ENCODE measurements around the gene GPRIN3.

The GPRIN3 gene

DNA sequence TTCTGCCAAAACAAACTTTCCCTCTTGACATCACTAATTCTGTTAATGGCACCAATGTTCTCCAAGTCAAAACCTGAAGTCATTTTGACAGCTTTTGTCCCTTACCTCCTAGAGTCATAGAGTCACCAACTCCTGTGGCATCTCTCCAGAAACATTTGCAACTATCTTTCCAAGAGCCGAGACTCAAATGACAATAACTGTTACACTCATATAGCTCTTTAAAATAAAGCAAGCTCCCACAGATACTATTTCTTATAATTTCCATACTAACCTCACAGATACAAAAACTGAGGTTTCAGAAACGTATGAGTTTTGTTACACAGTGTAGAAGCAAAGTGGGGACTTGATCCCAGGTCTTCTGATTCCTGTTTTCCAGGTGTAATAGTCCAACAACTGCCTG lies 18.3 kb downstream of the GPRIN3 start:
- no peak for DNase-seq (ENCODE audit: low spot score)

DNA sequence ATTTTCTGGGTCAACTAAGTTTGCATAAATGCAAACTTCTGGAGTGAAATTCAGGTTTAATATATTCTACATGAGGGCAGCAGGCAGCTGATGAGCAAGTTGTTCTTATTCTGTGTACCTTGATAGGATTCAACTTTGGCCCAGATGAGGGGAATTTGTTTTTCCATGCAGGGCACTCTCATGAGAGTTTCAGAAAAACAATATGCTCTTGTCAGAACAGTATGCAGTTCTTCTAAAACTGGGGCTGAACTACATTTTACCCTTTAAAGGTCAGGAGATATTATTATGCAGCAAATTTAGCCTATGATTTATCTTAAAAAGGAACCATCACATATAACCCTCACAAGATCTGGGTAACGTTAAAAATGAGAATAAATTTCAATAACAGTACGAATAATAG lies 19.2 kb downstream of the GPRIN3 start:
- no peak for DNase-seq (ENCODE audit: low spot score)

DNA sequence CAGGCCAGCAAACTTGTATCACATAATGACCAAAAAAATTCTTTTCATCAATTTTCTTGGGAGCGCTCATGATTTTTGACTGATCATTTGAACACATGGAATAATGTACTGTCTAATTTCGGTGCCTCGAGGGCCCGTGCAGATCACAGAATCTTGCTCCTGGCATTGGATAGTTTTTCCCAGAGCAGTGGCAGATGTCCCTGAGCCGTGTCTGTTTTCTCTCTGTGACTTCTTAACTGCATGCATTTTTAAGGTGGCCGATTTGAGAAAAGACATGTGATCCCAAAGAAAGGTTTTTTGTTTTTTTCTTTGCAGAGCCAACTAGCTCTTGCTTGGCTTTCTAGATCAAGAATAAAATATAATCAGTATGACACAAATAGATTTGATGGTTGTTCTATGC lies 19.7 kb downstream of the GPRIN3 start:
- no peak for DNase-seq (ENCODE audit: low spot score)

DNA sequence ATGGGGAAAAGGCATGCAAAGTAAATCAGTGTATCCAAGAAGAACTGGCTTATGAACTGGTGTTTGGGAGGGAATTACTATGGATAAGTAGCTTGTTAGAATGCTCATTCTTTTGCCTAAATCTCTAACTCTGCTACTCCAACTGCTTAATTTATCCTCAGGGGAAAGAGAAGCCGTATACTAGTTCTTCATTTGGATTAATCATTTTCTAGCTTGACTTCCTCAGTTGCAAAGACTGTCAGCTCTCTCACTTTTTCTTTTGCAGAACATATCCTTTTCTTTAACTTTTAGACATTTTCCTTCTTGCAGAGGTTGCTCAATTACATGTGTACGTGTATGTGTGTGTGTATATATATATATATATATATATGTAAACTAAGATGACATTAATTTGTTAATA lies 21.9 kb downstream of the GPRIN3 start:
- DNase-seq (ENCODE audit: low spot score), result no peak

DNA sequence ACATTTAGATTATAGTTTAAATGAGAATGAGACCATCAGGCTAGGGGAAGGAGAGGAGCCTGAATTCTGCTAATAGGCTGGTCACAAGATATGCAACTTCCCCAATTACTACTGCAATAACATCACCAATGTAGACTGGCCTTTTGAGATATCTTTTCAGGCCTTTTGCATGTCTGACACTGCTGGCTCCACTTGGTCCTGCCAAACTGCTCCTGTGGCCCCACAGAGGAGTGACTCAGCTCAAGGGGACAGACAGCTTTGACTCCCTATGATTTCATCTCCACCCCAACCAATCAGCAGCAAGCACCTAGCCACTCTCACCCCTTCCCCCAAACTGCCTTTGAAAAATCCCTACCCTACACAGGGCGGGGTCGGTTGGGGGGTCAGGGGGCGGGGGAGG lies 22.8 kb downstream of the GPRIN3 start:
- DNase-seq (ENCODE audit: low spot score), result no peak

DNA sequence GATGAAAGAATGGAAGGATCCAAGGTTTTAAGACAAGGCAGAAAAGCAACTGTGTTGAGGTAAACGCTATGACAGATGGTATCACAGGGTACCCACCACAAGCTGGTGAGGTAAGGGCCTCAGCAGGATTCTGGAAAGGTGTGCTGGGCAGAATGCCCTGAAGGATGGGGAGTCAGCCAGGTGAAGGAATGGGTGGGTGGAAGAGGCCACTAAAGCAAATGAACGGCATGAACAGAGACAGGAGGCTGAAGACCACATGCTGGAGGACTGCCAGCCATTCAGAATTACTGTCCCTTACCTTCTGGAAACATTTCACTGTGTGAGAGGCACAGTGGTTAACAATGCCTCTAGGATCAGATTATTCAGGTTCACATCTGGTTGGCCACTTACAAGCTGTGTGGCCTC lies 23.6 kb downstream of the GPRIN3 start:
- DNase-seq (ENCODE audit: low spot score), result no peak

DNA sequence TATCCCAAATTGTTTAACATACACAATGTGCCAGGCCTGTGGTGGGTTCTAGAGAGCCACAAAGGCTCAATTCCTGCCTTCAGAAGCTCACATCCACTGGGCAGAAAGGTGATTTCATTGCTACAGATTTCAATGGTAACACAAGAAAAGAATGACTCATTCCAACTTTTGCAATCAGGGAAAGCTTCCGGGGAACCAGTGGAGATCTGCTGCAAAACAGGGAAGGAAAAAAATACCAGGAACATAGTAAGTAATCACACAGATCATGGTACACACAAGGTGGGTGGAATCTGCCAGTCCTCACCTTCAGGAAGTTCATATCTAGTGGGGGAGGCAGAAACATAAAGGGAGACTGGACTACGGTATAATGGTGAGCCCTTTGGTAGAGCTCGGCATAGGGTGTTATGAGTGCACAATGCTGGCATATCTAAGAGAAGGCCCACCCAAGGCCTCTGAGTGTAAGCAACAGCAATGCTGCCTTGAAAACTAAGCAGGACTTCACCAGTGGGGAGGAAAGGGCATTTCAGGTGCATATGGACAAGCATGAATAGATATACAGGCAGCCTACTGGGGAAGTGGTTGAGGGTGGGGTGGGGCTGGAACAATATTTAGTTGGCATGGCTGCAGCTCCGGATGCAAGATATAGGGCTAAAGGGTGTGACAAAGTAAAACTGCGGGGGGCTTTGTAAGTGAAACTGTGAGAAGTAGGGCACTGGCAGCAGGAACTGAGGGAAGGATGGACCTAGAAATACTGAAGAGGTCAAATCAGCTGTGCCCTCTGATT lies 24.2 kb downstream of the GPRIN3 start:
- no peak for DNase-seq (ENCODE audit: low spot score)

DNA sequence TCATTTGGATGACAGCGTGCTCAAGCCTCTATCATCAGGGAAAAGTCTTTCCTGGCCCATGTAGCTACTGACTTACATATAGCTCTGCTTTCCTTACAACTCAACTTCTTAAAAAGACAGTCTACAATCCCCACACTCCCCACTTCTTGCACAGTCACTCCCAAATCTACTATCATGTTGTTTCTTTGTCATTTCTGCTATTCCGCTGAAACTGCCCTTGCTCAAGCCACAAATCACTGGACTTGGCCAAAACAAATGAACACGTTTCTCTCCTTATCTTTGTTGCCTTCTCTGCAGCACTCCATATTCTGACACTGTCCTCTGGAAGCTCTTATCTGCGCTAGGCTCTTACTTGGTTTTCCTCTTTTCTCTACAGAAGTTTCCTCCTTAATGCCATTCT lies 28.2 kb downstream of the GPRIN3 start:
- no peak for DNase-seq (ENCODE audit: low spot score)

DNA sequence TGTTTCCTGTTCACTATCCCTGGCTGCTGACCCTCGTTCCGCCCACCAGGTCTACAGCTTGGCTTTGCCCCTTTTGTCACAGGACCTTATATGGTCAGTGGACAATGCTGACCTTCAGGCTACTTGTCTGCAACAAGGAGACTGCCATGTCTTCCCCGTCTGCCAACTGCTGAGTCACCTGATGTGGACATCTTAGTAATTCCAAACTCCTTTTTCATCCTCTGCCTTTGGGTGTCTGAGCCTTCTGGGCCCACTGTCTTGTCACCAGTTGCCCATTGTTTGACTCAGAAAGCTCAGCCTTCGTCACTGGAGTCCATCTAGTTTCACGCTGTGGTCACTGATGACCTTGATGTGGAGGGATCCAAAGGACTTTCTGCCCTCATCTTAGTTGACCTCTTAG lies 30.2 kb downstream of the GPRIN3 start:
- DNase-seq (ENCODE audit: low spot score), result no peak

DNA sequence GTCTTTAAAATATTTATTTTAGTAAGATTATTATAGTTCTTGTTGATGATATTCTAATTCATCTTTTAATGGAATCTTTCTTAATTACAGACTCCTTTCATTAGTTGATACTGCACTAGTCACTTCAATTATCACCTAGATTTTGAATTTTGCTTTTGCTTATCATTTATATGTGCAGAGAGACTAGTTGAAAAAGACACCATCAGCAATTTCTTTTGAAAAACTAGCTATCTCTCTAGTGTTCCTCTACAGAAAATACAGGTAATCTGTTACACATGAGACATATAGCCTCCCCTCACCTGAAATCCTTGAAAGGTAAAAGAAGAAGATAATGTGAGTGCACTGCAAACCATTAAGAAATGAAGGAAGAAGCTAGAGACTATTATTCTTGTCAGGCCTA lies 31.3 kb downstream of the GPRIN3 start:
- DNase-seq (ENCODE audit: low spot score), result no peak

DNA sequence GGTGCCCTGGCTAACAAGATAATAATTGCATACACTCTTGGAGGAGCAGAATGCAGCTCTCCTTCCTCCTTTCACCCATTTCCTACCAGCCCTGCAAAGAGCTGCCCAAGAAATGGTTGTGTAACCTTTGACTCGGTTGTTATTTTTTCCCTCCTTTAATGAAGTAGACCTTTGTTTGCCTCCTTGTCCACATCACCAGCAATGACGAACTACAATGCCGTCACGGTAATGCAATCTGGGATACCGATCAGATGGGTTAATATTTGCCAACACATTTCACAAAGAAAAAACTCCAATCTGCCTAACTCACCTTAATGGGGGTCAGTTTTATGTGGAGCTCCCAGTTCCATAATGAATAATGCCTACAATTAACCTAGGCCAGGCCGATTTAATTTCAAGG lies 32.0 kb downstream of the GPRIN3 start:
- no peak for DNase-seq (ENCODE audit: low spot score)

DNA sequence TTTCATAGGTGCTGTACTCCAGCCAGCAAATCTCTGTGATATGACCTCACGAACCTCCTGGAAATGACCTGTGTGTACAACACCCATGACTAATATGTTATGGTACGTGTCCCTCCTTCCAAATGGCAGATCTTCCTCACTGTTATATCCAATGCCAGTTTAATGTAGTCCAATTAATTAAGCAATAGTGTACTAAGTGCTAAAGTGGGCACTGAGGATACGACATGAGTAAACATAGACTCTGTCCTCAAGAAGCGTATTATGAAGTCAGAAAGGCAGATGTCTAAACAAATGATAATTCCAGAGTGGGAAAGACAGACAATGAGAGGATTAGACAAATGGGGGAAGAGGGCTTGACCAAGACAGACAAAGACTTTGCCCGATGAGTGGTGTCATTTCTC lies 33.9 kb downstream of the GPRIN3 start:
- DNase-seq (ENCODE audit: low spot score), result no peak

DNA sequence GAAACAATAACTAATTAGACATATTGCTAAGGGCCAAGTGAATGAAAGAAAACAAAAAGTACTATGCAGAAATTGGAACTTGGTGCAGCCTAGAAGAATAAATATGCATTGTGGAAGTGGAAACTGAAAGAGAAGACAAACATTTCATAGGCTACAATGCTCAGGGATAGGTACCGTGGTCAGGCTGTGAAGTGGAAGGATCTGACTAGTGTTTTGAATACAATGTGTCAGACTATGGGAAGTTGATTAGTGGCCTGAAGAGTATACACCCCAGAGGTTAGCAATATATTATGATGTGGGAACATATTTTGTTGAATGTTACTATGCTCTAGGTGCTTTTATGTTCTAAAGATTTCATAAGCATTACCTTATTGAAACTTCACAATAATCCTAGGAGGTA lies 36.8 kb downstream of the GPRIN3 start:
- no peak for DNase-seq (ENCODE audit: low spot score)

DNA sequence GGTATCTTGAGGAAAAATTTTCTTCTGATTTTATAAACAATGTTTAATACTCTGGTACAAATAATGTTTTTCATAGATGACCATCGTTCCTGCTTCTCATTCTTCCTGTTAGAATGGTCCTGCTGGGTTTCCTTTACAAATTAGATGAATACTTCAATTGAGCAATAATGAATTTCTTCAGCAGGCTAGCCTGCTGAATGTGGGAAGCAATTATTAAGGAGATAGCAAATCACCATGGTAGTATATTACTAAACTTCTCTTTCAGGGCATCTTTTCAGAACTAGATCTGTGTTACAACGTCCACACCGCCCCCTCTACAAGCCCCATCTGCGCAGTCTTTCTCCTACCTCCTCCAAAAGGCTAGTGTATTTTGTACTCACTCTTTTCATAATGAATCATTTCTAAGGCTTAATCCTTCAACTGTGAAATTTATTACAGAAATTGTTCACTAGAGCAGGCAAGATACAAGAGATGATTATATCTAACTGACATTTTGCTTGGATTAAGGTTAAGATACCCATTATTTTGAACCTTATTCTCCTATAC lies 38.4 kb downstream of the GPRIN3 start:
- DNase-seq (ENCODE audit: low spot score), result no peak

DNA sequence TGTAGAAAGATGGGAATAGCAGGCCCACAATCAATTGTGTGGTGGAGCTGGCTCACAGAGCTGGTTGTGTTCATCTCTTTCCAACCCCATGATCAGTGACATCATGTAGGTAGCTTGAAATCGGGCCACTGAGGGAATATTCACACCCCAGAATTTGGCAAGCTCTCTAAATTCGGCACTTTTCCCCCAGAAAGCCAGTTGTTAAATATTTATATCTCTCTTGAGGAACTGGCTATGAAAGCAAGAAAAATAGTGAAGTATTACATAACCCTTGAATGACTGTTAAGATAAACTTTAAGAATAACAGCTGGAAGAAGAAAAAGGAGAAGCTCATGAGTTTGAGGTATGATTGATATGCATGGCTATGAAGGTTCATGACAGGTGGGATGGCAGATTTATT lies 38.9 kb downstream of the GPRIN3 start:
- DNase-seq (ENCODE audit: low spot score), result no peak

DNA sequence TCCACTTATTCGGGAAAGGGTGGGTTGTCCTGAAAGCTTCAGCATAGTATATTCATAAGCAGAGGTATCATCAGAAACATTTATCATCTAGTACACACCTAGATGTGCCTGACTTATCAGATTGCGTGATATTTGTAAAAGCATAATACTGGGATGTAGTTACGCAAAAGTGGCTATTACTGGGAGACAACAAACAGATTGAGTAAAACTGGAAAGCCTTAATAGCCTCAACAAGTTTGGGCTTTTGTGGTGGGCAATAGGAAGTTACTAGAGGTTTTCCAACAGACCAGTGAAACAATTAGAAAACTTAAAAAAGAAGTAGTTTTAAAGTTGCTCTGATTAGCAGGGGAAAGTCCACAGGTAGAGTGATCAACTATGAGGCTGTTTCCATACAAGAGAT lies 39.8 kb downstream of the GPRIN3 start:
- DNase-seq (ENCODE audit: low spot score), result no peak

DNA sequence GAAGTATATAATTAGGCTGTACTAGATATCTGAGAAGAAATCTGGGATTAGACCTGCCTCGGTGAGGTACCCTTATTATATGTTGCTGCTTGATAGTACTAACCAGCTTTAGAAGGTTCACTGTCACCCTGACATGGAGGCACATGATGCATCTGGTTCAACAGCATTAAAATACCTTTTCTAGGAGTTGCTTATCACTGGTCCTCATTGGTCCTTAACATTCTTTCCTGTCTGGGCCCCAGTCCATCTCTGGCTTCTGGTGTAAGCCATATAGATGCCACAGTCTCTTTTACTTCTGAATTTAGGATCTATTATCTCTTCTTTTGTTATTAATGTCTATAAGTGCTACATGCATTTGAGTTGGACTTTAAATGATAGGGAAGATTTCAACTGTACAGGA lies 40.2 kb downstream of the GPRIN3 start:
- DNase-seq (ENCODE audit: low spot score), result no peak

DNA sequence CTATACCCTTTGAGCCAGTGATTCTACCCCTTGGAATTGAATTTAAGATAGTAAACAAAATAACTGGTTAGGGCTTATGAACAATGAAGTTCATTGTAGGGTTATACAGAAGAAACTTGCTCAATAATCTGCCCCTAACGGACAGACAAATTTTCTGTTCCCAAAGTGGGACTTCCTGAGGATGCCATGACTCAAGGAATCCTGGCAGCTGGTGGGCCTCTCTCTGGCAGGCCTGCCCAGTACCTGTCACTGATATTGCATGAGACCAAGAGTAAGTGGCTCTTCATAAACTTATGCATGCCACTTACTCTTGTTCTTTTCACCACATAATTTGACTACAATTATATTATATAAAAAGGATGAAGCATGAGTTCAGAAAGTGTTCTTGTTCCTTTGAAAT lies 41.5 kb downstream of the GPRIN3 start:
- peak; percentile 75 for DNase-seq (ENCODE audit: low spot score)

DNA sequence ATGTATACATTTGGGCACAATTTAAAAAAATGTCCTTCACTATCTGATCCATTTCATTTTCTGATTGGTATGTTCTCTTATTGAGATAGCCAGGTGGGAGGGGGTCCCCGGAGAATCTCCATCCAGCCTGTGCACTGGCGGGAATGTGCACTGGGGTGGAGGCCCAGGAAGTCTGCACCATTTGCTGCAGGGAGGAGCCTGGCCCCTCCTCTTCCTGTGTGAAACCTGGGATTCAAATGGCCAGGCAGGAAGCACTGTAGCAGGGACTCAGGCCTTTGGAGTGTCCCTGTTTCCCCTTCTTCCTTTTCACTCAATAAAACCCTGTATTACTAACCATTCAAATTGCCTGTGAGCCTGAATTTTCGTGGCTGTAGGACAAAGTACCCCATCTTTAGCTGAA lies 44.3 kb downstream of the GPRIN3 start:
- DNase-seq (ENCODE audit: low spot score), result no peak

DNA sequence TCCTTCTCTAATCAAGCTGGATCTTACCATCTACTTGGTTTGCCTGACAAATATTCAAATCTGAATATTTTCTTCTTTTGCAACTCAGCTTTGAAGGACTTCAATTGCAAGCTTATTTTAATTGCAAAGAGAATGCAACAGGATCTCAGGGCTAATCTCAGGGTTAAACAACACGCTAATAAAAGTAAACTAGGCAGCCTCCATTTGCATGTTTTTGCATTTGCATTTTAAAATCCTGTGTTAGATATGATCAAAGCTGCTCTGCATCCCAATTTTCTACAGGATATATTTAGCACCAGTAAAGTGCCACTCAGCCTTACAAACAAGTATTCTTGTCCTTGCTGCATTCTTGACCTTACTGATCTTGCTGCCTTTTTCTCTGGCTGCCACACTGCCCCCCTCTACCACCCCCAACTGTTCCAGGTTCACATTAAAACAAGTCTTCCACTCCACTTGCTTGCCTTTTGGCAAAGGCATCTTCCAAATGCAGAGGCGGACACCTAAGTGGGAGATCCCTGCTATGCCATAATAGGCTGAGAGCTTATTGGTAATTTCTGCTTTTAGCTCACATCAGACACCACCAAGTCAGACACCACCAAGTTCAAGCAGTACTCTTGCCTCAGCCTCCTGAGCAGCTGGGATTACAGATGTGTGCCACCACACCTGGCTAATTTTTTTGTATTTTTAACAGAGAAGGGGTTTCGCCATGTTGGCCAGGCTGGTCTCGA lies 48.1 kb downstream of the GPRIN3 start:
- DNase-seq (ENCODE audit: low spot score), result no peak

DNA sequence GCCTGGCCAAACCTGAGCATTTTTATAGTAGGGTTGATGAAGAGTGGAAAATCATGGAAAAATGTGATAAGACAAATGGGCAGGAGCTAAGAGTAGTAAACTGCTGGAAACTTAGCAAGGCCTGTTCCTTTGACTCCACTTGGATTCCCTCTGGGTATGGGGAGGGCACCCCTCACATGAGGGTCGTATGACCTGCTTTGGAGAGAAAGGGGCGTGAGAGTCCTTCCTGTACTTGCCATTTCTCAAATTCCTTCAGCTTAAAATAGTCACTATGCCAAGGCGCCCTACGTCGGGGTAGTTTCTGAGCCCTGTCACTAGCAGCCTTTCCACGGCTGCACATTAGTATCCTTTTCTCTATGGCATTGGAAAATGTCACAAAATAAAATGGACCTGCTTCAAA lies 49.1 kb downstream of the GPRIN3 start:
- DNase-seq (ENCODE audit: low spot score), result no peak

DNA sequence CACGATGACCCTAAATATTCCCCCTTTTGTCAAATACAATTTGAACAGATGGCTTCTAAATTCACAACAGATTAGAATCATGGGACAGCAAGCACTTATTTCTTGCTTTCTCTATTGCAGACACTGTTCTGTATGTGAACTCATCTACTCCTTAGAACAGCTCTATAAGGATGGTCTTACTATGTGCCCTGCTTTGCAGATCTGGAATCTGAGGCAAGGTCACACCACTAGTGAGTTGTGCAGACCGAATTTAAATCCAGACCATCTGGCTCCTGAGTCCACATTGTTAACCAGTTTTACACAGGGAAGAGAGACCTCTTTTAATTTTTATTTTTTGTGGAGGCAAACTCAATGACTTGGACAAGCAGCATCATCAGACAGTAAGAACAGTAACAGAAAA lies 50.2 kb downstream of the GPRIN3 start:
- no peak for DNase-seq (ENCODE audit: low spot score)

DNA sequence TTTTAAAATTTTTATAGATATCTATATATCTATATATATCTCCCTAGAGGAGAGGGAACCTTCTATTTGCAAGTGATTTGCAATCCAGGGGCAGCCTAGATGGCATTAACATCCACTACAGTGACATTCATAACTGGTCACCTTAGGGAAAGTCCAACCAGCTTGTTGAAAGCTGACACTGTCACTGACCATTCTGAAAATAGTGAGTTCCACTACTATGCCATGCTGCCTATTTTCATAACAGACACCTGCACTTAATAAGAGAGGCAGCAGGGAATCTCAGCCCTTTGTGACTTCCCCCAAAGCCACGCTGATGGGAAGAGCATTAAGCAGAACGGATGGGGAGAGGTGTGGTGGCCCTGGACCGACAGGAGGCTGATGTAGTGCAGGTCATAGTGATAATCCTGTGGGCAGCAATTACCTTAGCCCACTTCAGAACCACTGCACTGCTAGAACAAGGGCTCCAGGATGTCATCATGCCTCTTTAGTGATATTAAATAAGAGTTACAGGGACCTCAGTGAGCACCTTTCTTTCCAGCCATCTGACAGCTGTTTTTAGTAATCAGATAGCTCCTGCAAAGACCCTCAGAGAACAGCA lies 51.3 kb downstream of the GPRIN3 start:
- DNase-seq (ENCODE audit: low spot score), result no peak

All from kidney capillary endothelial cell (primary cell).